Right cardiac atrium (tissue), 5 donors: Measurements from ENCODE around the gene ZNF697. TPM values are rescaled to one million over a fixed set of nuclear protein-coding genes. Genes with fewer than 3 reads are reported as not detected.
A peak's percentile ranks its signal among the peaks of the same experiment; 100 is the strongest.

ENCODE experiments used
- ATAC-seq, 2 donors: fragments of 200-7000 bp; cut with Tn5 transposase; one replicate each; pipeline versions ENCODE4 v1.8.0 to v1.9.1; 2020; ENCODE audit warnings: moderate library complexity in 2 of 2, mild to moderate bottlenecking in 1 of 2
- DNase-seq, 3 donors: peaks; one replicate each; pipeline ENCODE4 v3.0.0-alpha.2; 2020
- H3K27ac ChIP-seq: one replicate; pipeline ENCODE4 v1.5.1; 2013; ENCODE audit warnings: mild to moderate bottlenecking, low read length, control low read depth, moderate library complexity
- H3K27me3 ChIP-seq: one replicate; pipeline ENCODE4 v1.6.1; 2013; ENCODE audit not compliant: control insufficient read depth, insufficient read depth
- H3K4me1 ChIP-seq: one replicate; pipeline ENCODE4 v1.6.1; 2013; ENCODE audit warnings: low read length; ENCODE audit not compliant: control insufficient read depth, insufficient read depth
- H3K4me3 ChIP-seq: one replicate; pipeline ENCODE4 v1.5.1; 2013; ENCODE audit warnings: low read length, control low read depth
- H3K9me3 ChIP-seq: one replicate; pipeline ENCODE4 v1.6.1; 2013; ENCODE audit warnings: low read length; ENCODE audit not compliant: control insufficient read depth
- WGBS: extraction: QIAGEN DNeasy Blood & Tissue Kit; methylation state at CpG from one replicate; pipeline ENCODE4 v1.1.7; 2013; 5-methylcytosine and 5-hydroxymethylcytosine counted together
- intact Hi-C, 4 donors: fragments of 100-400 bp; cut with DNase I; formaldehyde crosslinking; loops; one replicate each; pipeline versions ENCODE4 v1.11.0 to v1.14.0; 2022 to 2023
- polyA plus RNA-seq: library from polyadenylated mRNA; stranded (reverse); fragments of 200-250 nt; gene quantifications from one replicate; pipeline ENCODE4 v1.2.3, GENCODE V29; 2013
- total RNA-seq, 4 donors: library from RNA; stranded (reverse); fragmentation: NEBNext Ultra II Directional; extraction: Animal tissue kit (Norgen Biotek cat#: 25700); gene quantifications; one replicate each; pipeline ENCODE4 v1.2.1, GENCODE V29; 2021
- donor health status: healthy with polysubstance abuse.
- donor health status: DM: no; HTN: yes; CAD: no.
- donor health status: DM: no; HTN: no; CAD: no.
- donor health status: DM: no; HTN: yes; CAD: no; lungs with severe emphysema.
- donor health status: DM: yes; HTN: yes; CAD: no.

ZNF697 gene
- total and polyA plus RNA-seq, 5 donors = 4.3 to 14.8 (median 10.7) TPM

- Histone ChIP-seq H3K9me3 (no peaks in the 10 kb centered on the region), H3K4me1 (no peaks in the 10 kb centered on the region), H3K27me3 (no peaks in the 10 kb centered on the region), H3K27ac (no peak overlapping the region), H3K4me3 (no peak overlapping the region)
- WGBS = 94% methylated on average over 3 of the region's 3 CpGs
- DNase-seq (no peak), ATAC-seq (no peak)
- intact Hi-C loops = no loop called here
Measured at GRCh38 chr1:119680193-119680592, 32.1 kb upstream of the ZNF697 start.

- DNase-seq (no peak), ATAC-seq (no peak)
- intact Hi-C loops = no loop called here
- no peaks in the 10 kb centered on the region for H3K4me1 ChIP-seq
- H3K27me3 ChIP-seq = no peaks in the 10 kb centered on the region
- H3K9me3 ChIP-seq = no peaks in the 10 kb centered on the region
- 96% methylated on average over 1 of the region's 1 CpG for WGBS
- no peak overlapping the region for H3K27ac ChIP-seq
- no peak overlapping the region for H3K4me3 ChIP-seq
Measured at GRCh38 chr1:119679223-119679622, 31.2 kb upstream of the ZNF697 start.

DNA sequence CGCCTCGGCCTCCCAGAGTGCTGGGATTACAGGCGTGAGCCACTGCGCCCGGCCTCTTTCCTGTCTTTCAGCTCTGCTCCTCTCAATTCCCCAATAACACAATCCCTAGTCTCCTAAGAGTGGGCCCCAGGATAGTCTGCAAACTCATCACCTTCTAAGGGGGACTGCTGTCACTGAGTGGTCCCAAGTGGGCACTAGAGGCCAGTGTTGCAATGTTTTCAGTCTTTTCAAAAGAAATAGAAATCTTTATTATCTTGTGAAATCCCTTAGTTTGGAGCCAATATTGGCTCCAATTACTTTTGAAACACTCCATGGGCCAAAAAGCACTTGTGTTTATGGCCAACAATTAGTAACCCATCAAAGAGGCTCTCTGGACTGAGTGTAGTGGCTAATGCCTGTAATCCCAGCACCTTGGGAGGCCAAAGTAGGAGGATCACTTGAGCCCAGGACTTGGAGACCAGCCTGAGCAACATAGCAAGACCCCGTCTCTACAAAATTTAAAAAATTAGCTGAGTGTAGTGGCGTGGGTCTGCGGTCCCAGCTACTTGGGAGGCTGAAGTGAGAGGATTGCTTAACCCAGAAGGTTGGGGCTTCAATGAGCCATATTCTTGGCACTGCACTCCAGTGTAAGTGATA is 28.6 kb upstream of the ZNF697 start:
- WGBS = 76% methylated on average over 8 of the region's 8 CpGs
- H3K4me3 ChIP-seq = no peak overlapping the region
- intact Hi-C loops = no loop called here
- no peaks in the 10 kb centered on the region for H3K27me3 ChIP-seq
- peak; percentile 49 to 74 (median 55) for DNase-seq
- H3K27ac ChIP-seq = peak overlapping the region; percentile 42
- peak; percentile 79 to 82 for ATAC-seq
- no peaks in the 10 kb centered on the region for H3K4me1 ChIP-seq
- no peaks in the 10 kb centered on the region for H3K9me3 ChIP-seq

GRCh38 chr1:119675349-119676345 is 27.6 kb upstream of the ZNF697 start:
- 13% methylated on average over 16 of the region's 16 CpGs for WGBS
- Histone ChIP-seq H3K4me3 (peak overlapping the region; percentile 39), H3K27ac (peak overlapping the region; percentile 52), H3K9me3 (no peaks in the 10 kb centered on the region), H3K4me1 (no peaks in the 10 kb centered on the region), H3K27me3 (no peaks in the 10 kb centered on the region)
- intact Hi-C loops = no loop called here
- ATAC-seq (peak; percentile 67 to 77), DNase-seq (peak; percentile 76 to 90 (median 80))

GRCh38 chr1:119674835-119675289 is 26.8 kb upstream of the ZNF697 start:
- Histone ChIP-seq H3K27me3 (no peaks in the 10 kb centered on the region), H3K4me1 (no peaks in the 10 kb centered on the region), H3K4me3 (peak overlapping the region; percentile 39), H3K27ac (no peak overlapping the region), H3K9me3 (no peaks in the 10 kb centered on the region)
- DNase-seq (peak in 2 of 3 donors; percentile 45 to 51), ATAC-seq (peak in 1 of 2 donors; percentile 63)
- WGBS = 60% methylated on average over 6 of the region's 6 CpGs
- intact Hi-C loops = no loop called here

DNA sequence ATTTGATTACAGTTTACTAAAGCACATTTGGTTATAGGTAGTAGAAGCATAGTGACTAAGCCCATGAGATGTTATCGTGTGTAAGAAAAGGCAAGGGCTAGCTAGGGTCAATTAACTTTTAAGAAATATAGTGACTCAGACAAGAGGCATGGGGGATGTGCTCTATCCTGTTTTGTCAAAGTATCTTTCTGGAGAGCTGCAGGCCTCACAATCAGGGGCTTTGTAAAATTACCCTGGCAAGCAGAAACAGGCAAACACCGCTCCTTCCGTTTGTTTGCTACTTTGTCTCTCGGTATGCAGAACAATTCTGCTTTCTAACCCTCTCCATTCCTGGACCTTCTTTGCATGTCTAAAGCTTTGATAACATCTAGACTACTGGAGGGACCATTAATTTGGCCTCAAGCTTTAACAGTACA is 26.1 kb upstream of the ZNF697 start:
- WGBS = 58% methylated on average over 4 of the region's 4 CpGs
- peak in 1 of 2 donors; percentile 16 for ATAC-seq
- intact Hi-C loops = no loop called here
- no peaks in the 10 kb centered on the region for H3K9me3 ChIP-seq
- H3K4me3 ChIP-seq = no peak overlapping the region
- no peak overlapping the region for H3K27ac ChIP-seq
- H3K4me1 ChIP-seq = no peaks in the 10 kb centered on the region
- DNase-seq = no peak
- H3K27me3 ChIP-seq = no peaks in the 10 kb centered on the region

DNA sequence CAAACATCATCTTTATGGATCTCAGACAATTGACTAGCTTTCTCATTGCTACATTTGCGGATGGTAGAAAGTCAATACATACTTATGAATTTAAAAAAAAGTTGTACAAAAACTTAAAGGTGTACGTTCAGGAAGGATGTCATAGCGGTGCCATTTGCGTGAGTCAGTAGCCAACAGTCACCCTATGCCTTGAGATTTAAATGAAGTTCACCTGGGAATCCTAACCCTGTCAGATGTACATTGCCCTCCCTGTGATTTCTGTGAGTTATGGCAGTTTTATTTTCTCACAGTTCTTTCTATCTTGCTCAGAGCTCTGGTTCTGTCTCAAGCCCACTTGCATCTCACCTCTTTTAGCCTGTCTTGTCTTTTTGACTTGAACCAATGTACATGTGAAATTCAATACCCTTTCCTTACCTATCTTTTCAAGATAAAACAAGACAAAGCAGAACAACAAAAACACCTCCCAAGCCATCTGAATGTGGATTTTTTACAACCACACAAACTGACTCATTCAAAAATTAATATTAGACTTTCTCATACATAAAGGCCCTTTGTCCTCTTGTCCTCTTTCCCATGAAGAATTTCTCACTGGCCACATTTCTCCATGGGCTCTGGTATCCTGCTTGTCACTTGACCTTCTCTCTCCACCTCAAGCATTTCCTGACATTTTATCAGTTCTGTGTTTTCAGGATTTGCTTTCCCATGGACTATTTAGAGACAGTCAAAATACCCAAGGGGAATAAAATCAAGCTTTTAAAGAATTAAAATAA is 25.3 kb upstream of the ZNF697 start:
- H3K27ac ChIP-seq = no peak overlapping the region
- no peaks in the 10 kb centered on the region for H3K27me3 ChIP-seq
- no peak overlapping the region for H3K4me3 ChIP-seq
- no peaks in the 10 kb centered on the region for H3K4me1 ChIP-seq
- DNase-seq (no peak), ATAC-seq (no peak)
- intact Hi-C loops = no loop called here
- WGBS = 88% methylated on average over 4 of the region's 4 CpGs
- no peaks in the 10 kb centered on the region for H3K9me3 ChIP-seq

DNA sequence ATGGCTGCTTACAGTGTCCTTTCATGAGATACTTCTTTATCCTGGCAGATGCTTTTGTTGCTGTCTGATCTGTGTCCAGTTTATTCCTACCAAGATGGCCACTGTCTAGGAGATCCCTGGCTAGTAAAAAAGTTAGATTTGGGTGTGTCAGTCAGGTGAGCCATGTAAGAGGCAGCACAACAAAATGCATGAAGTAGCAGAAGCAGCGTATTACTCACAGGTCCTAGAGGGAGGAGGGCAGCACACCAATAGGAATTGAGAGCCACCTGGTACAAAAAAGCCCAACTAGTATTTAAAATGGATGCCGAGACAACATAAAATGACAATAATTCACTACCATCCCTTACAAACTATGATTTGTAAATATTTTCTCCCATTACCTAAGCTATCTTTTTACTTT is 22.8 kb upstream of the ZNF697 start:
- WGBS = 95% methylated on average over 2 of the region's 2 CpGs
- Histone ChIP-seq H3K4me3 (no peak overlapping the region), H3K4me1 (no peaks in the 10 kb centered on the region), H3K27me3 (no peaks in the 10 kb centered on the region), H3K9me3 (no peaks in the 10 kb centered on the region), H3K27ac (no peak overlapping the region)
- DNase-seq (no peak), ATAC-seq (no peak)
- intact Hi-C loops = no loop called here

- ATAC-seq (no peak), DNase-seq (no peak)
- no peaks in the 10 kb centered on the region for H3K4me1 ChIP-seq
- no peak overlapping the region for H3K4me3 ChIP-seq
- H3K27me3 ChIP-seq = no peaks in the 10 kb centered on the region
- intact Hi-C loops = loop anchor here in 1 of 4 donors (5.0 kb wide), 1 partner anchor 55 kb away; no protein-coding TSS in a partner anchor
- 93% methylated on average over 6 of the region's 6 CpGs for WGBS
- no peak overlapping the region for H3K27ac ChIP-seq
- no peaks in the 10 kb centered on the region for H3K9me3 ChIP-seq
Measured at GRCh38 chr1:119667173-119667572, 19.1 kb upstream of the ZNF697 start.

GRCh38 chr1:119664067-119664466 is 16.0 kb upstream of the ZNF697 start:
- H3K27me3 ChIP-seq = no peaks in the 10 kb centered on the region
- no peaks in the 10 kb centered on the region for H3K9me3 ChIP-seq
- H3K4me3 ChIP-seq = no peak overlapping the region
- 70% methylated on average over 5 of the region's 5 CpGs for WGBS
- intact Hi-C loops = no loop called here
- no peak overlapping the region for H3K27ac ChIP-seq
- ATAC-seq = no peak
- DNase-seq = no peak
- H3K4me1 ChIP-seq = no peaks in the 10 kb centered on the region
